Measurements from ENCODE around the gene NRXN3. TPM values are rescaled to one million over a fixed set of nuclear protein-coding genes. Genes with fewer than 3 reads are reported as not detected.

The NRXN3 gene
- total and polyA plus RNA-seq, 2 donors (not counting 1 experiment from before 2014, with no cell fraction given), result not detected

DNA sequence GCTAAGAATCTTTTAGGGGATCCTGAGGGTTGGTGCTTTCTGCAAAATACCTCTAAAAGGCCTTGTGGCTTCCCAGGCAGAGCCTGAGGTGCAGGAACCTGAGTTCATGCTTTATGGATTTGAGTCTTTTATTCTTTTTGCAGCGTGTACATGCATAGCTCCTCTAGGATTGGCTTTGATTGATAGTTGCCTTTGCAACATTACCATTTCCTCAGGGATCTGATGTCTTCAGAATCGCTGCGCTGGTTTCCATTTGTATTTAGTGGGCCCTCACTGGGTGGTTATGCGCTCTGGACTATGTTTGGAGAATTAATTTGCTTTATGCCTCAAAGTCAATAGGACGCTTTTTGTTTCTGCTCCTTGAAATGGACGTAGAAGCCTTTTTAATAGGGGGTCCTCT lies 16.1 kb downstream of the NRXN3 start:
- WGBS (ENCODE audit: insufficient coverage), result 83% methylated on average over 6 of the region's 6 CpGs
- H4K20me1 ChIP-seq (ENCODE audit: control insufficient read depth, insufficient read depth, low read length, poor library complexity, severe bottlenecking), result no peaks in the 10 kb centered on the region

DNA sequence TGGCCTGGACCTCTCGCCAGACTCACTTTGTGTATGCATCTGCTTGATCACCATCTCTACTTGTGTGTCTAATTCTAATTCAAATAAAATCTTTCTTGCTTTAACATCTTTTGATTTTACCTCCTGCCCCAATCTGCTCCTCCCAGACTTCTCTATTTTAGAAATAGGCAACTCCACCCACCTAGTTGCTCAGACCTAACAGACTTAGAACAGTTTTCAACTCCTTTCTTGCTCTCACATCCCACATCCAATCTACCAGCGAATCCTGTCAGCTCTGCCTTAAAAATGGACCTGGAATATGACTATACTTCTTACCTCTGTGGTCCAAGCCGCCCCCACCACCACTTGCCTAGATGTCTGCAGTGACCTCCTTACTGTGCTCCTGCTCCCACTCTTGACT lies 18.7 kb downstream of the NRXN3 start:
- Histone ChIP-seq H3K36me3 (replicated peaks in 1 of 2; ENCODE audit: control extremely low read depth in 1 of 2, control insufficient read depth in 1 of 2, extremely low read depth in 1 of 2, insufficient read depth in 2 of 2, low read length in 1 of 2) (no peaks in the 10 kb centered on the region), H3K27me3 (replicated peaks in 1 of 4; ENCODE audit: control extremely low read depth in 1 of 4, control insufficient read depth in 3 of 4, insufficient read depth in 4 of 4, low read length in 3 of 4) (peaks cover 0 to 4% (median 0%) of the 10 kb centered on the region in 4 experiments), H3K79me2 (ENCODE audit: control insufficient read depth, insufficient read depth, low read length) (no peaks in the 10 kb centered on the region), H3K9me3 (ENCODE audit: control extremely low read depth in 1 of 3, control insufficient read depth in 2 of 3, insufficient read depth in 1 of 3, low read length in 2 of 3) (peaks cover 0 to 2% (median 0%) of the 10 kb centered on the region in 3 donors), H4K20me1 (ENCODE audit: control insufficient read depth, insufficient read depth, low read length, poor library complexity, severe bottlenecking) (no peaks in the 10 kb centered on the region), H3K27ac (ENCODE audit: low read length in 2 of 2) (no peak overlapping the region), H2AFZ (ENCODE audit: insufficient read depth, low read depth, low read length, poor library complexity, severe bottlenecking) (no peak overlapping the region), H3K4me1 (ENCODE audit: control insufficient read depth in 2 of 2, insufficient read depth in 2 of 2, low read length in 2 of 2) (no peaks in the 10 kb centered on the region), H3K9ac (ENCODE audit: low read length) (no peak overlapping the region), H3K4me3 (ENCODE audit: control extremely low read depth in 1 of 5, extremely low read depth in 1 of 5, insufficient read depth in 1 of 5, low read depth in 2 of 5, low read length in 4 of 5) (no peak overlapping the region), H3K4me2 (replicated peaks; ENCODE audit: low read depth, low read length, poor library complexity, severe bottlenecking) (no peak overlapping the region)
- no peaks in the 10 kb centered on the region for H3K9me3 Mint-ChIP-seq (ENCODE audit: insufficient read depth)
- ChIA-PET POLR2A (no interaction called here), CTCF (no interaction called here)
- ATAC-seq (ENCODE audit: low read depth), result no peak
- H3K4me3 Mint-ChIP-seq, result no peak overlapping the region
- no peak for DNase-seq
- no peaks in the 10 kb centered on the region for H3K4me1 Mint-ChIP-seq
- peaks cover 6% of the 10 kb centered on the region for H3K27me3 Mint-ChIP-seq
- TF ChIP-seq, protein P1, sequence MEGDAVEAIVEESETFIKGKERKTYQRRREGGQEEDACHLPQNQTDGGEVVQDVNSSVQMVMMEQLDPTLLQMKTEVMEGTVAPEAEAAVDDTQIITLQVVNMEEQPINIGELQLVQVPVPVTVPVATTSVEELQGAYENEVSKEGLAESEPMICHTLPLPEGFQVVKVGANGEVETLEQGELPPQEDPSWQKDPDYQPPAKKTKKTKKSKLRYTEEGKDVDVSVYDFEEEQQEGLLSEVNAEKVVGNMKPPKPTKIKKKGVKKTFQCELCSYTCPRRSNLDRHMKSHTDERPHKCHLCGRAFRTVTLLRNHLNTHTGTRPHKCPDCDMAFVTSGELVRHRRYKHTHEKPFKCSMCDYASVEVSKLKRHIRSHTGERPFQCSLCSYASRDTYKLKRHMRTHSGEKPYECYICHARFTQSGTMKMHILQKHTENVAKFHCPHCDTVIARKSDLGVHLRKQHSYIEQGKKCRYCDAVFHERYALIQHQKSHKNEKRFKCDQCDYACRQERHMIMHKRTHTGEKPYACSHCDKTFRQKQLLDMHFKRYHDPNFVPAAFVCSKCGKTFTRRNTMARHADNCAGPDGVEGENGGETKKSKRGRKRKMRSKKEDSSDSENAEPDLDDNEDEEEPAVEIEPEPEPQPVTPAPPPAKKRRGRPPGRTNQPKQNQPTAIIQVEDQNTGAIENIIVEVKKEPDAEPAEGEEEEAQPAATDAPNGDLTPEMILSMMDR (IDR thresholded peaks at IDR 0.05), result no peak
- no peak for TF ChIP-seq EZH2 (IDR thresholded peaks at IDR 0.05; ENCODE audit: borderline replicate concordance, insufficient read depth, low read depth, low read length, poor library complexity, severe bottlenecking)
- no peak overlapping the region for H3K27ac Mint-ChIP-seq
- WGBS (ENCODE audit: insufficient coverage), result 83% methylated on average over 2 of the region's 3 CpGs
- intact Hi-C loops (cut with micrococcal nuclease), result no loop called here

More for the DNA sequence above, 16.1 kb downstream of the NRXN3 start:
- peaks cover 0 to 4% (median 0%) of the 10 kb centered on the region in 4 experiments for H3K27me3 ChIP-seq (replicated peaks in 1 of 4; ENCODE audit: control extremely low read depth in 1 of 4, control insufficient read depth in 3 of 4, insufficient read depth in 4 of 4, low read length in 3 of 4)
- no peaks in the 10 kb centered on the region for H3K4me1 Mint-ChIP-seq
- no peaks in the 10 kb centered on the region for H3K79me2 ChIP-seq (ENCODE audit: control insufficient read depth, insufficient read depth, low read length)
- no peak overlapping the region for H3K4me3 Mint-ChIP-seq
- CTCF ChIA-PET, result no interaction called here
- H3K4me1 ChIP-seq (ENCODE audit: control insufficient read depth in 2 of 2, insufficient read depth in 2 of 2, low read length in 2 of 2), result no peaks in the 10 kb centered on the region
- no peaks in the 10 kb centered on the region for H3K9me3 Mint-ChIP-seq (ENCODE audit: insufficient read depth)
- H2AFZ ChIP-seq (ENCODE audit: insufficient read depth, low read depth, low read length, poor library complexity, severe bottlenecking), result no peak overlapping the region
- H3K27me3 Mint-ChIP-seq, result peaks cover 10% of the 10 kb centered on the region
- H3K27ac ChIP-seq (ENCODE audit: low read length in 2 of 2), result no peak overlapping the region
- POLR2A ChIA-PET, result no interaction called here
- TF ChIP-seq EZH2 (IDR thresholded peaks at IDR 0.05; ENCODE audit: borderline replicate concordance, insufficient read depth, low read depth, low read length, poor library complexity, severe bottlenecking), result no peak
- TF ChIP-seq, protein P1 (IDR thresholded peaks at IDR 0.05), result no peak
- no peak for ATAC-seq (ENCODE audit: low read depth)
- H3K36me3 ChIP-seq (replicated peaks in 1 of 2; ENCODE audit: control extremely low read depth in 1 of 2, control insufficient read depth in 1 of 2, extremely low read depth in 1 of 2, insufficient read depth in 2 of 2, low read length in 1 of 2), result no peaks in the 10 kb centered on the region
- no peak for DNase-seq
- intact Hi-C loops (cut with micrococcal nuclease), result no loop called here
- H3K27ac Mint-ChIP-seq, result no peak overlapping the region
- no peak overlapping the region for H3K4me3 ChIP-seq (ENCODE audit: control extremely low read depth in 1 of 5, extremely low read depth in 1 of 5, insufficient read depth in 1 of 5, low read depth in 2 of 5, low read length in 4 of 5)
- H3K9me3 ChIP-seq (ENCODE audit: control extremely low read depth in 1 of 3, control insufficient read depth in 2 of 3, insufficient read depth in 1 of 3, low read length in 2 of 3), result peaks cover 0 to 5% (median 0%) of the 10 kb centered on the region in 3 donors
- no peak overlapping the region for H3K9ac ChIP-seq (ENCODE audit: low read length)
- H3K4me2 ChIP-seq (replicated peaks; ENCODE audit: low read depth, low read length, poor library complexity, severe bottlenecking), result no peak overlapping the region
